Muscle layer of duodenum (tissue), 2 donors: ENCODE measurements around the gene ARRDC5.

Source experiments
- H3K27ac ChIP-seq: one replicate; pipeline ENCODE4 v1.7.0; 2013; ENCODE audit warnings: mild to moderate bottlenecking, low read length
- H3K27me3 ChIP-seq: one replicate; pipeline ENCODE4 v1.7.0; 2013; ENCODE audit warnings: low read depth, mild to moderate bottlenecking, control low read depth, low read length
- H3K36me3 ChIP-seq, 2 donors: one replicate each; pipeline ENCODE4 v1.7.0; 2013; ENCODE audit warnings: low read length in 2 of 2, control low read depth in 1 of 2, mild to moderate bottlenecking in 1 of 2; ENCODE audit not compliant: insufficient read depth in 2 of 2, control insufficient read depth in 1 of 2
- H3K4me1 ChIP-seq, 2 donors: one replicate each; pipeline ENCODE4 v1.7.0; 2013; ENCODE audit warnings: low read length in 2 of 2, mild to moderate bottlenecking in 2 of 2, control low read depth in 1 of 2, moderate library complexity in 1 of 2; ENCODE audit not compliant: insufficient read depth in 2 of 2, control insufficient read depth in 1 of 2
- H3K4me3 ChIP-seq, 2 donors: one replicate each; pipeline ENCODE4 v1.7.0; 2013; ENCODE audit warnings: low read length in 2 of 2, low read depth in 1 of 2, mild to moderate bottlenecking in 1 of 2
- H3K9me3 ChIP-seq, 2 donors: one replicate each; pipeline ENCODE4 v1.7.0; 2013; ENCODE audit warnings: low read length in 2 of 2, control low read depth in 1 of 2, mild to moderate bottlenecking in 1 of 2; ENCODE audit not compliant: control insufficient read depth in 1 of 2
- donor health status: healthy.

Gene ARRDC5

GRCh38 chr19:4844348-4845179 is 58.1 kb downstream of the ARRDC5 start:
- Histone ChIP-seq H3K4me1 (peaks cover 0 to 2% of the 10 kb centered on the region in 2 donors), H3K27ac (no peak overlapping the region), H3K4me3 (no peak overlapping the region), H3K27me3 (no peaks in the 10 kb centered on the region), H3K9me3 (no peaks in the 10 kb centered on the region), H3K36me3 (peaks cover 14 to 54% of the 10 kb centered on the region in 2 donors)

GRCh38 chr19:4843647-4843965 is 59.1 kb downstream of the ARRDC5 start:
- Histone ChIP-seq H3K36me3 (peaks cover 20 to 55% of the 10 kb centered on the region in 2 donors), H3K4me1 (peaks cover 0 to 2% of the 10 kb centered on the region in 2 donors), H3K27me3 (no peaks in the 10 kb centered on the region), H3K27ac (no peak overlapping the region), H3K4me3 (no peak overlapping the region), H3K9me3 (no peaks in the 10 kb centered on the region)
